Dermis blood vessel endothelial cell (primary cell): ENCODE results near the gene CHIA. TPM values are rescaled to one million over a fixed set of nuclear protein-coding genes. Genes with fewer than 3 reads are reported as not detected.

ENCODE experiments used
- DNase-seq: peaks from one replicate; pipeline ENCODE4 v3.0.0; 2010
- total RNA-seq: library from RNA; depleted of rRNA; stranded (reverse); fragments of >200 nt; gene quantifications from 2 replicates; pipeline ENCODE4 v1.2.3, GENCODE V29; 2014

CHIA gene
- total RNA-seq = not detected in 2 replicates

DNA sequence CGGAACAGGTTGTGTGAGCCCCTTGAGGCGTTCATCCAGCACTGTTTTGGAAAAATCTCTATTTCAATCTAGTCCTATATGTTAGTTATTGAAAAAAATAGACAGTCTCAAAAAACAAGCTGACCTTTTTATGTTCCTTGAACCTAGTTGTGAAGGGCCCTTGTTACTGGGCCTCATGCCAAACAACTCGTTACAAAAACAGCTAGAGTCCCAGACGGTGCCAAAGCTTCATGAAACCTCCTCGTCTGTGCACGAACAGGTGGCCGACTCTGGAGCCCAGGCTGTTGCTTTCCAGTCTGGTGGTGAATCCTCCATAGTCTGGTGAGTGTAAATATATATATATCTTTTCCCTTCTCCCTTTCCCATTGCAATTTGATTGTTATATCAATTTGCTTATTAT lies at the start of gene CHIA:
TSS of gene CHIA (plus strand) at position 222 of the 400 bp plus-strand sequence. CDS start 19,617 bp downstream, outside the sequence.
- DNase-seq = no peak

DNA sequence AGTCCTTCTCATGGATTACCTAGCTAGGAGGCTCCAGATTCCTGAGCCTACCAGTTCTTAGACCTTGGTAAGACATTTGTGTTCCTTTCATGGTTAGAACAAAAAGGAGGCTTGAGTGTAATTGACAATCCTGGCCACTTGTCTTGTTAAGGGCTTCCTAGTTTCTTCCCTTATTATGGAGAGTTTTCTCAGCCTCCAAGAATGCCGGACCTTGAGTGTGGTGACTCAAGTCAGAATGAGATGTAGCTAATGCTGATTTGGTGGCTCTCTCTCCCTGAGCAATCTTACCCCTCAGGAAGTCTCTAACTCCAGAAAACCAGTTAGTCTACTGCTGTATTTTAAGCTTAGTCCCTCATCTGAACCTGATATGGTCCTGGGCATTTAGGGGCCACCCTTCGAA lies 48.9 kb upstream of the CHIA start:
- DNase-seq = no peak

DNA sequence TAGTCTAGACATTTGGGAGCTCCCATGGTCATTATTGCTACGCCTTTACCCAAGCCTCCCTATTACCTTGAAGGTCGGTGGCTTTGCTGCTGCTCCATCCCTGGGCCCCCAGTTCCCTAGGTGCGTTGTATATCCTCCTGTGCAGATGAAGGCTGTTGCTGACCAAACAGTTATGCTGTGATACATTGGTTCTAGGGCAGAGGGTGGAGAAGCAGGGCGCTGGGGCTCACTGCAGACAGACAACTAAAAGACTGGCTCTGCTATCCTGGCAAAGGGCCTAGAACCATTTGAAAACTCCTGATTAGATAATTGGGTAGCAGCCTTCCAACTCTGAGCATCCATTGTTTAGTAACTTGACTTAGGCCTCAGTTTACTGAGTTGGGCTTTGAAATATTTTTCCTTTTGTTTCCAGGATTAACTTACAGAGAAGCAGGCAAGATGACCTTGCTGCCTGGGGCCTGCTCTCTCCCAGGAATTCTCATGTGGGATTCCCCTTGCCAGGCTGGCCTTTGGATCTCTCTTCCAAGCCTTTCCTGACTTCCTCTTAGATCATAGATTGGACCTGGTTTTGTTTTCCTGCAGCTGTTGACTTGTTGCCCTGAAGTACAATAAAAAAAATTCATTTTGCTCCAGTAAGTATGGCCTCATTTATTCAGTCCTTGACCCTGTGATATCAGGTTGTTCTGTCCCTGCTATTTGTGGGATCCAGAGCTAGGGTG lies 47.7 kb upstream of the CHIA start:
- DNase-seq = peak; percentile 45

DNA sequence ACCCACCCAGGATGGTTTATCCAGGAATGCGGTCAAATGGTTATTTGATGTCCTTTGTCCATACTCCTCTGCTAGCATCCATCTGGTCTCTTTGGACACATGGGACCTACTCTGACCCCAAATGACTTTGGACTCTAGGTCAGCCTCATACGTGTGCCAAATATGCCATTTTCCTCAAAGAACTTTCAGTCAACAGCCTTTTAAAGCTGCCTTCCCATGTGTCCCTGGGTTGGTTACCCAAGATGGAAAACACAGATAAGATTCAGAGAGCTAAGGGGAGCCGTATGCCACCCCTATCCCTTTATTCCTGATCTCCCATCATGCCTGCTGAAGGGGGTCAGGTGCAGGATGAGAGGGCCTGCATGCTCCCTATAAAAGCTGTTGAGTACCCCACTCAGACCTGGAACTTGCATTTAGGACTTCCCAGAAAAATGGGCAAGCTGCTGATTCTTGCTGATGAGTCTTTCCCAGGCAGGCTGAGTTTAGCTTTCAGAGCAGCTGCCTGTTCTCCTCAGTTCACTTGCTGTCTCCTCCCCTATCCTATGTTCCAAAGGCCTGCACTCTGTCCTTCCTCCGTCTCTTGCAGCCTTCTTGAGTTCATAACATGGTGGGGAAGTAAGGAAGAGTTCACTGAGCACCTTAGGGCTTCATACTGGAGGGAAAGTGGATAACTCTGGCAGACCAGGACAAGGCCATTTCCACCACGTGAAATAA lies 43.4 kb upstream of the CHIA start:
- DNase-seq = no peak

DNA sequence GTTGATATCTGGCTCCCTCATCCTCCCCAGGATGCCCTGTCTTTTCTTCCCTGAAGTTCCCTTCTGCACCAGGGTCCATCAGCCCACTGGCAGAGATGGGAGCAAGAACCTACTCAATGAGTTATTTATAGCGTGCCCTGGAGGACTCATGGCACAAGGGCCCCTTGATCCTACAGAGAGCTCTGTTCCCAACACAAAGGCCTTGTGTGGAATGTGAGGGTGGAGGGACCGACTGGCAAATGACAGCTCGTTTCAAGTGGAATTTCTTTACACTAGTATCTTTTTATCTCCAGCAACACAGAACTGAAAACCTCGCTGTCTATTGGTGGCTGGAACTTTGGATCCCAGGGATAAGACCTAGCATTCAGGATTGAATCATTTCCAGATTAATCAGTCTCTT lies 40.7 kb upstream of the CHIA start:
- DNase-seq = no peak

DNA sequence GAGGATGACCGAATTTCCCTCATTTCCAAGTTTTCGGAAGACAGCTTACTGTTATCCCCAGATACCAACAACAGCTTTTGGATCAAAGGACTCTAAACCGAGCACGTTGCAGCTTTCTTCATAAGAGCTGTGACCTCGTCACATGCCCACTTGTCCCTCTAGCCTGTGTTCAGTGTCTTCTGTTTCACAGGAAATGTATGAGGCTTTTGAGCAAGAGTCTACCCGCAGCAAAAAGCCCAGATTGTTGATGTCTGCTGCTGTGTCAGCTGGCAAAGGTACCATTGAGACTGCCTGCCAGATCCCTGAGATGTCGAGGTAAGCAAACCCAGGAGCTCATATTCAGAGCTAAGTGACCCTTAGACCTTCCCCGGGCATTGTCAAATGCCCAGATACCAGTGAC lies 39.1 kb upstream of the CHIA start:
- no peak for DNase-seq

DNA sequence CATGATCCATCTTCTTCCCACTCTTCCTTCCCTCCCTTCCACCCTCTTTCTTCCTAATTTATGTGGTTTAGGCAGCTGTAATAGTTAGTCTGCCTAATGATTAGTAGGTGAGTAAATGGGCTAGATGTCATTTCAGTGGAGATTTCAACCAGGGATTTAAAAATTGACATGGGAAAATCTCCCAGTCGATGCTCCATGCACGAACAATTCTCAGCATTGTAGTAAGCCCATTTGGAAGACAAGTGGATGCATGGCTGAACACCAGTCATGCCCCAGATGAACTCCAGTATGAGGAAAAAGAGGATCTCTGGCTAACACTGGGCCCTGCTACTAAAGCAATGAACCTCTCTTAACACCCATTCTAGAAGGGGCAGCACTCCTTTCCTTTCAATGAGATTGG lies 37.9 kb upstream of the CHIA start:
- no peak for DNase-seq

DNA sequence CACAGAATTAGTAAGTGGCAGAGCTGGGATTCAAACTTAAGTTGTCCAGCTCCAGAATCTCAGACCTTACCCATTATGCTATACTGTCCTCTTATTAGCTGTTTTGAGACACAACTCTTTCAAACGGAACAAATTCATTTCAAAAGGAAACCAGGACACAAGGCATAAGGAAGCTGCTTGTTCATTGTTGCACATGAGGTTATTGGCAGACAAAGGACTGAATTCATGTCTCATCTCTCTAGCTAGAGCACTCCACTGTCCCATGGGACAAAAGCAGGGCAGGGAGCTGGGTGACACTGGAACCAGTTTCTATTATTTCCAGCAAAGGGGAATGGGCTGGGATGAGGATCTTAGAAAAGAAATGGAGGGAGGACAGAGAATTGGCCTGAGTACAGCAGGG lies 36.8 kb upstream of the CHIA start:
- no peak for DNase-seq

DNA sequence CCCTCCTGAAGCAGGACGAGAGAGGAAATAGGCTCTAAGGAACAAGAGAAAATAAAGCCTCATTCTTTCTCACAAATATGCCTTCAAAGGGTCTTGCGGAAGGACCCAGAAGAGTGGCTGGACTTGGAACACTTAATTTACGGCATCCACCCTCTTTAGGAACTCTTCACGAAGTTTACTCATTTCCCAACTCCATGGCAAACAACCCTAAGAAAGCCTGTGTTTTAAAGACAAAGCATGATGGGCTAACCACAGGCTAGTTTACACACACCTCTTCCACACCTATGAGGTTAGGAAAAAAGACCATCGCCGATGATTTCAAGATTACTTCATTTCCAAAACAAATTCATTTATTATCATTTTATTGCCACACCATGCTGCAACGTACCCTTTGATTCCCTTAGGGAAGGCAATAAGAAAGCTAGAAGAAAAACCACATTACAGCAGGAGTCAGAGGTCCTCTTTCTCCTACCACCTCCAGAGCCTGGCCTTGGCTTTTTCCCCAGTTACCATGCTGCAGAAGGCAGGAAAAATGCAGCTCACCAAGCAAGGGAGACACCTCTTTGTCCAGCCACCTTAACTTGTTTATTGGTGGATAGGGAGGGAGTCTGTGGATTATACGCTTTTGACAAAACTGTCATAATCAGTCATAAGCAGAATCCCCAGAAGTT lies 33.5 kb upstream of the CHIA start:
- no peak for DNase-seq

DNA sequence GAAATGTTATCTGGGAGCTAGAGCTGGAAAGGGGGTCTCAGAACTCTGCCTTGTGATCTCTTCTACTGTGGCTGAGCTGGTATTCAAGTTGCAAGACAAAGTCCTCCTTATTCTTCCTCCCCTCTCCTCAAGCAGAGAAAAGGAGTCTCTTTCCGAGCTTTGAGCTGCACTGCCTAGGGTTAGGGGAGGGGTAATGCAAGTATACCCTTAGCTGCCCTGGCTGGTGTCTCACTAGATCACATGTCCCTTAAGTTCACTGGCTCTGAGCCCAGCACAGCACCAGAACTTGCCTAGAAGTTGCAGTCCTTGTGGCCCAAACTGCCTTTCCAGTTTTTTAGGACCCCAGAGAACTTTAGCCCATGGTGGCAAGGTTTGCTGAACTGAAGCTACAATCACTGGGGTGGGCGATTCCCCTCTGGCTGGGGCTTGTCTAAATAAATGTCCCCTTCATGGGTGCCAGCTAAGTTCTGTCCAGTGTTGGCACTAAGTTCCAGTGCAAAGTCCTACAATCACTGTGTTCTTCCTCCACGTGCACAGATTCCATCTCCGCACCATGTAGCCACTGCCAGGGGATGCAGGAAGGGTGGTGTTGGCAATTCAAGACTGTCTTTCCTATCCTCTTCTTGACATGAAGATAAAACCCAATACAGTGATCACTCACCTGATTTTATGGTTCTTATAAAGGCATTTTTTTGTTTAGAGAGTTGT lies 22.7 kb upstream of the CHIA start:
- DNase-seq = no peak

DNA sequence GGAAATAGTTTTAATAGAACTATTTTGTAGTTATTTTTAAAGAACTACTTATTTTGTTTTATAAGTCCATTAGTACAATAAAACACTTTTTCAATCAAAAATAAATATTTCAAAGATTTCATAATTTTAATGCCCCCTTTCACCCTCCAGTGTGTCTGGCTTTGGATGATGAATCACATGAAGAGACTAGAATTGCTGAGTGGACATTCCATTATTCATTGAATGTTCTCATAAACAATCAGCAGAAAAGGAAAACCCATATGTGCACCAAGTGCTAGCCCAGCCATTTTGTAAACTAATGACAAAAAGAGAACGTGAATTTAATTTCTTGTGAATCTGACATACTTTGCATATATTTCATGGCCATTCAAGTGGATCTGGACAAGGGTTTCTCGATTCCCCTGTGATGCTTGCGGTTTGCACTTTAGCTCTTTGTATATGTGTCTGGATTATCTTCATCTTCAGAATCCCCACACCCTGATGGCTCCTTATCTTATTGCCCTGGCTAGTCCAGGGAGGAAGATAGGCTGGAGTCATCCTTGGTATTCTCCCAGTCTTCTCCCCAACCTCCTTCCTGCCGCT lies 20.7 kb upstream of the CHIA start:
- DNase-seq = no peak

DNA sequence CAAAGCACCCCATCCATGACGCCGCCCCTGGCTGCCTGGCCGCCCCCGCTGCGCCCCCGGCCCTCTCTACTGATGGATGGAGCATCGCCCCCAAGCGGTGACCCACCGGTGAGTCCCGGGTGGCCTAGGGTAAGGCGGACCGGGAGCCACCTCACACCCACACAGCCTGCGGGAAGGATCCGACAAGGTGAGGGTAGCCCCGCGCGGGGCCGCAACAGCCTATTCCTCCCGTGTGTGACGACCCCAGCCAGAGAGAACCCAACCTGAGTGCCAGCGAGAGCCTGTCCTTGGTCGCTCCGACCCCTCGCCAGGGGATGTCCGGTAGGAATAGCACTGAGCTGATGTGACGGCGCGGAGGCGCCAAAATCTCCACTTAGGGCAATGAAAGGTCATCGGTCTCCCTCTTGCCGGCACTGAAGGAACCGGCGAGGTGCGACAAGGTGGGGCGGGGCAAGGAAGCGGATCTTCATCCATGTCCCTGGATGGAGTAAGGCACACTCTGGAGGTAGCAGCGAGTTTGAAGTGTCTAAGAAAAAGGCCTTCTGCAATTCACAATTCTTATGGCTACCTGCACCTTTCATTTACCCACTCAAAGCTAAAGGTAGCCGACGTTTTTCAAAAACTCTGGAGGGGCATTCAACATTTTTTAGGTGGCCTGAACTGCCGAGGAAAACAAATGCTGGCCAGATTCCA lies 19.7 kb upstream of the CHIA start:
- no peak for DNase-seq

DNA sequence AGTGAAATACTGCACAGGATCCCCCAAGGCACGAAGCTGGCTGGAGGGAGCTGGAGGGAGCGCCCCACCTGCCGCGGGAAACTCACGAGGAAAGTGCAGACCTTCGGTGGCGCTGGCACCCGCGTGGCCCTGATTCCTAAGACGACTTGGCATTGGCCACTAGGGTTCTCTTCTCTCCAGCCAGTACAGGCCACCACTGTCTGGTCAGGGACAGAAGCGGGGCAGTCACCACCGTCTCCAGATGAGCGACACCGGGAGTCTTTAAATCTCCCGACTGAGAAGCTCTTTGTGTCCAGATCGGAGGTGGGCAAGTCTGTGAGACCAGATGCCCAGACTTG lies 19.2 kb upstream of the CHIA start:
- DNase-seq = no peak

DNA sequence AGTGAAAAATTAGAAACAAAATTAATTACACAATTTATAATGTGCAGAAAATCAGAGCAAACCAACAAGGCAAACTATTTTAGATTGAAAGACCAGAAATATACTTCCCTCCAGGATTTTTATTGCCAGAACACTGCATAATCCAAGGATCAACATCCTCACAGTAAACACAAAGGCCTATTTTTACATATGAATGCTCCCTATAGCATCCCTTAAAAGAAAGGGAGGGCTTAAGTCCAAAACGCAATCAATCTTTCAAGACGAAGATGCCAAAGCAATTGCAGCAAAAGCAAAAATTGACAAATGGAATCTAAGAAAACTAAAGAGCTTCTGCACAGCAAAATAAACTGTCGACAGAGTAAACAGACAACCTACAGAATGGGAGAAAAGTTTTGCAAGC lies 18.6 kb upstream of the CHIA start:
- no peak for DNase-seq

DNA sequence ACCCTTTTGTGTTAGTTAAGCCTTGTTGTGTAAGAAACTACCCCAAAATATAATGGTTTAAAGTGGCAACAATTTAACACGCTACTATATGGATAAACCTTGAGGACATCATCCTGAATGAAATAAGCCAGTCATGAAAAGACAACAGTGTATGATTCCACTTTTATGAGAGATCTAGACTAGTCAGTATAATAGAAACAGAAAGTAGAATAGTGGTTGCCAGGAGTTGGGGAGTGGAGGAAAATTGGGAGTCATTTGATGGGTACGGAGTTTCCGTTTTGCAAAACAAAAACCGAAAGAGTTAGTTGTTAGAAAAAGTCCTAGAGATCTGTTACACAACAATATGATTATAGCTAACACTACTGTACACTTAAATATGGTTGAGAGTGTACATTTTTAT lies 16.0 kb upstream of the CHIA start:
- DNase-seq = no peak

DNA sequence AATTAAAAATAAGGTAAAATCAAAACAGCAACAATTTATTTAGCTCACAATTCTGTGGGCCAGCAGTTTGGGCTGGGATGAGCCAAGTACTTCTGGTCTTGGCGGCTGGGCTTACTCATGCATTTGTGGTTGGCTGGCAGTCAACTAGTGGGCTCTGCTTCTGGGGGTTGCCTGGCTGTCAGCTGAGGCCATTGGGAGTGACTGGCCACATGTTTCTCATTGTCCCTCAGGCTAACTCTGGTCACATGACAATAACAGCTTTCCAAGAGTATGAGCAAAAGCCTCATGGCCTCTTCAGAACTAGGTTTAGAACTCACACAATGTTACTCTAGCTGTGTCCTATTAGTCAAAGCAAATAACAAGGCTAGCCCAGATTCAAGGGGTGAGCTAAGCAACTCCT lies 15.6 kb upstream of the CHIA start:
- DNase-seq = no peak

DNA sequence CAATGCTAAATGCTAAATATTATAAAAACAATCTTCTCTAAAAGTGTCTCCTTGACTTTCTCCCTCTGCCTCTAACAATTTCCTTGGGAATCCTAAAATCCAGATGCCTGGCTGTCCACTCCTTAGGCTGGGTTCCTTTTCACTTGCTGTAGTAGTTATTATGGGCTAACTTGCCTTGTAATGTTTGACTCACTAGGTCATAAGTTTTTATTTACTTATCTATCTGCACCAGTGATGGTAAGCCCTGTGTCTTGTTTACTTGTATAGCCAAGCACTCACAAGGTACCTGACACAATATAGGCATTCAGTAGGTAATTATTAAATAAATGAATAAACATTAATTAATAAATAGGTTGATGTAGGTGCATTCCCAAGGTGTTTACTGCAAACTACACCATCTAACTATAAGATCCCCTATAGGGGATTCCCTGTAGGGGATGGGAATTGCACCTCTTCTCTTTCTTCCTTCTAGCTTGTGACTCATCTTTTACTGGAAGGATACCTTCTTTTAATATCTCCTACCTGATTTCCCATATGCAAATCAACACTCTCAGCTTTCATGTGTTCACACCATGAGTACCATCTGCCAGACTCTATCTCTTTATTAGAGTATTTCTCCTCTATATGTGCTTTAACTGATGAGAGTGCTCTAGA lies 14.7 kb upstream of the CHIA start:
- DNase-seq = no peak

DNA sequence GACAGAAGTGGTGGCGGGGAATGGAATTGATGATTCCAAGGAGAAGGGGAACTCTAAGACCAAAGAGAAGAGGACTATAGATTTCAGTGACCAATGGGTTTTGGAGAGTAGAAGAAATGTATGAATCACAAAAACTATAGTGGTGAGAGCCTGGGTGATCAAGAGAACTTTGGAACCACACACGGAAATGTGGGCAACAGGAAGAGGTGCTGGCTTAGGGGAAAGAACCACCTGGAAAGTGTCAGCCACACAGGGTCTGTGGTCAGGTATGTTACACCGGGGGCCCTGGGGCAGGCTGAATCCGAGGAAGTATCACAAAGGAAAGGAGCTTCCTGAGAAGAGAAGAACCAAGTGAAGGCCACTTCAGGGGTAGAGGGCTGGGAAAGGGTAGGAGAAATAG lies 11.5 kb upstream of the CHIA start:
- DNase-seq = no peak

DNA sequence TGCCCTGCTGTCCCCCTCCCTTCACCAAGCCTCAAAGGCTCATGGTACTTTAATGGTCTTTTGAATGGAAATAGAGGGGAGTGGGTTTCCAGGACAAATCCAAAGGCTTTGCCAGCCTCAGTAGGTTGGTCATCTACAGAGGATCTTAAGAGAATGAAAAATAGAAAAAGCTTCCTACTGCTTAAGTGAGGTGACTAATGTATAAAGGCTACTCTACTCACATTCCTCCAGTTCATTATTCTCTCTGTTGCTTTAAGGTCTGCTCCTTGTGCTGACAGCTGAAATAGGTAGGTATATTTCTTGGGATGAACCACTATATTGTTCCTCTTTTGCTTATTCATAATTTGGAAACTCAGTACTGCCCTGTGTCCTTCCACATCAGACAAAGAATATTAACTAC lies 10.4 kb upstream of the CHIA start:
- DNase-seq = no peak

DNA sequence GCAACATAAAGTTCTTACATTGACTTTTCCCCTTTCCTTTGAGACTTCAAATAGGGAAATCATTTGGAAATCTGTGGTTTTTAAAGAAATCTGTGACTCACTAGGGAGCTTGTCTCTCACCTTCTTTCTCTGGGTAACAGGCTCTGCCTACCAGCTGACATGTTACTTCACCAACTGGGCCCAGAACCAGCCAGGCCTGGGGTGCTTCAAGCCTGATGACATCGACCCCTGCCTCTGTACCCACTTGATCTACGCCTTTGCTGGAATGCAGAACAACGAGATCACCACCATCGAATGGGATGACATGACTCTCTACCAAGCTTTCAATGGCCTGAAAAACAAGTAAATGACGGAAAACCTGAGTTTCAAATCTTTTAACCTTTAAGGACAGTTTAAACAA lies 9.2 kb upstream of the CHIA start:
- DNase-seq = no peak

DNA sequence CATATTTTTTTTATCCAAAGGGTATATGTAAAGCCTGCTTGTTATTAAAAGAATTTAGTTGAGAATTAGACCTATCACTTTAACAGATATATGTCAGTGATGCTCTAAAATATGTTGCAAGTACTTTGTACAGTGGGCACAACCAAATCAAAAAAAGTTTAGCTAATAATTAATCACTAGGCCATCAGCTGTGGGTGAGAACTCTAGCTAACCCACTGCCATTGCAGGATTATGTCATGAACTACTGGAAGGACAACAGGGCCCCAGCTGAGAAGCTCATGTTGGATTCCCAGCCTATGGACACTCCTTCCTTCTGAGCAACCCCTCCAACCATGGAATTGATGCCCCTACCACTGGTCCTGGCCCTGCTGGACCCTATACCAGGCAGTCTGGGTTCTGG lies 6.8 kb upstream of the CHIA start:
- no peak for DNase-seq

DNA sequence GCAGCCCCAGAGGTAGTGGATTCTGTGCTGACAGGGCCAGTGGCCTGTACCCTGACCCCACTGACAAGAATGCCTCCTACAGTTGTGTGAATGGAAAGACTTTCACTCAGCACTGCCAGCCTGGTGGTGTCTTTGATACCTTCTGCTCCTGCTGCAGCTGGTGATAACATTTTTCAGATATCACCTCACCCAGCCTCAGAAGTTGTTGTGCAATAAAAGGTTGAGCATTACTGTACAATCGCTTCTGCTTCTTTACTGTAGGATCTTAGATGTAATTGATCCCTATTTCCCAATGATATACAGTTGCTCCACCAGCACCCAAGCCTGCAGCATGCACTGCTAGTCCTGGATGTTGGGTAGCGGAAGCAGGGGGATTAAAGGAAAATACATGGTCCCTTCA lies 4.8 kb upstream of the CHIA start:
- DNase-seq = no peak
